ENCODE measurements around the gene CERCAM. TPM values are rescaled to one million over a fixed set of nuclear protein-coding genes. Genes with fewer than 3 reads are reported as not detected.

Gene CERCAM
- total RNA-seq, 3 donors from 2014 or later: 19.8 to 47.5 (median 30.5) TPM

GRCh38 chr9:128481561-128481960, 60.9 kb downstream of the CERCAM start:
- DNase-seq (ENCODE audit: low spot score in 2 of 2): no peak

GRCh38 chr9:128482186-128482585, 61.5 kb downstream of the CERCAM start:
- intact Hi-C loops (cut with DNase I; ENCODE audit: low total_unique reads): no loop called here
- H3K27ac ChIP-seq: no peak overlapping the region

More at GRCh38 chr9:128481561-128481960, 60.9 kb downstream of the CERCAM start:
- Histone ChIP-seq H3K4me1 (no peaks in the 10 kb centered on the region), H3K9me3 (no peaks in the 10 kb centered on the region), H3K27ac (no peak overlapping the region), H3K4me3 (no peak overlapping the region), H3K36me3 (no peaks in the 10 kb centered on the region), H3K27me3 (no peaks in the 10 kb centered on the region)
- intact Hi-C loops (cut with DNase I; ENCODE audit: low total_unique reads): no loop called here
- no peak for TF ChIP-seq POLR2A (IDR thresholded peaks at IDR 0.05)
- TF ChIP-seq CTCF (IDR thresholded peaks at IDR 0.05): no peak
- TF ChIP-seq POLR2AphosphoS5 (IDR thresholded peaks at IDR 0.05): no peak

GRCh38 chr9:128484686-128485413, 64.2 kb downstream of the CERCAM start:
- DNase-seq (ENCODE audit: low spot score in 2 of 2): no peak
- H3K4me3 ChIP-seq: no peak overlapping the region

More at GRCh38 chr9:128482186-128482585, 61.5 kb downstream of the CERCAM start:
- DNase-seq (ENCODE audit: low spot score in 2 of 2): no peak
- H3K4me3 ChIP-seq: no peak overlapping the region
- no peaks in the 10 kb centered on the region for H3K27me3 ChIP-seq
- no peaks in the 10 kb centered on the region for H3K9me3 ChIP-seq
- no peaks in the 10 kb centered on the region for H3K36me3 ChIP-seq
- TF ChIP-seq CTCF (IDR thresholded peaks at IDR 0.05) (no peak), POLR2A (IDR thresholded peaks at IDR 0.05) (no peak), POLR2AphosphoS5 (IDR thresholded peaks at IDR 0.05) (no peak)
- H3K4me1 ChIP-seq: no peaks in the 10 kb centered on the region

GRCh38 chr9:128485414-128485855, 64.8 kb downstream of the CERCAM start:
- Histone ChIP-seq H3K27ac (no peak overlapping the region), H3K27me3 (no peaks in the 10 kb centered on the region), H3K4me1 (no peaks in the 10 kb centered on the region), H3K36me3 (no peaks in the 10 kb centered on the region), H3K4me3 (no peak overlapping the region), H3K9me3 (no peaks in the 10 kb centered on the region)
- DNase-seq (ENCODE audit: low spot score in 2 of 2): no peak
- intact Hi-C loops (cut with DNase I; ENCODE audit: low total_unique reads): no loop called here
- no peak for TF ChIP-seq CTCF (IDR thresholded peaks at IDR 0.05)
- TF ChIP-seq POLR2A (IDR thresholded peaks at IDR 0.05): no peak

More at GRCh38 chr9:128484686-128485413, 64.2 kb downstream of the CERCAM start:
- no peak for TF ChIP-seq POLR2A (IDR thresholded peaks at IDR 0.05)
- no peaks in the 10 kb centered on the region for H3K9me3 ChIP-seq
- H3K27me3 ChIP-seq: no peaks in the 10 kb centered on the region
- H3K4me1 ChIP-seq: no peaks in the 10 kb centered on the region
- H3K27ac ChIP-seq: no peak overlapping the region
- intact Hi-C loops (cut with DNase I; ENCODE audit: low total_unique reads): no loop called here
- H3K36me3 ChIP-seq: no peaks in the 10 kb centered on the region

GRCh38 chr9:128486201-128486600, 65.5 kb downstream of the CERCAM start:
- no peak overlapping the region for H3K4me3 ChIP-seq
- DNase-seq (ENCODE audit: low spot score in 2 of 2): no peak
- no peaks in the 10 kb centered on the region for H3K9me3 ChIP-seq
- no peak for TF ChIP-seq POLR2AphosphoS5 (IDR thresholded peaks at IDR 0.05)
- TF ChIP-seq POLR2A (IDR thresholded peaks at IDR 0.05): no peak
- TF ChIP-seq CTCF (IDR thresholded peaks at IDR 0.05): no peak
- no peaks in the 10 kb centered on the region for H3K4me1 ChIP-seq
- H3K36me3 ChIP-seq: no peaks in the 10 kb centered on the region
- H3K27me3 ChIP-seq: no peaks in the 10 kb centered on the region
- intact Hi-C loops (cut with DNase I; ENCODE audit: low total_unique reads): no loop called here
- no peak overlapping the region for H3K27ac ChIP-seq

Other genes with a start within 250 kb of the CERCAM start
- gene CIZ1, start 229.3 kb upstream of the CERCAM start, total RNA-seq: 10 to 100 TPM; 54.1 to 71.8 (median 58.4) TPM
- gene DNM1, start 217.5 kb upstream of the CERCAM start, total RNA-seq: 10 to 100 TPM; 11.3 to 36.0 (median 12.5) TPM
- gene GOLGA2, start 144.8 kb upstream of the CERCAM start, total RNA-seq: 100 to 1,000 TPM in 1 of 3 donors, 10 to 100 TPM in 2; 87.7 to 121 (median 97.5) TPM
- gene SWI5, start 144.6 kb upstream of the CERCAM start, total RNA-seq: 10 to 100 TPM; 25.8 to 39.7 (median 31.4) TPM
- 10 to 100 TPM; 11.8 to 19.8 (median 18.0) TPM for gene TRUB2, start 98.4 kb upstream of the CERCAM start, total RNA-seq
- gene COQ4, start 98.0 kb upstream of the CERCAM start, total RNA-seq: 10 to 100 TPM; 30.2 to 59.7 (median 46.2) TPM
- gene SLC27A4, start 80.3 kb upstream of the CERCAM start, total RNA-seq: 10 to 100 TPM; 11.3 to 18.7 (median 15.8) TPM
- gene URM1, start 49.5 kb upstream of the CERCAM start, total RNA-seq: 10 to 100 TPM; 21.3 to 24.1 (median 23.8) TPM
- 10 to 100 TPM; 23.1 to 27.9 (median 25.1) TPM for gene ODF2, start 35.1 kb downstream of the CERCAM start, total RNA-seq
- gene GLE1, start 83.9 kb downstream of the CERCAM start, total RNA-seq: 10 to 100 TPM; 22.9 to 31.9 (median 26.7) TPM
- 100 to 1,000 TPM; 217 to 264 (median 254) TPM for gene SPTAN1, start 131.7 kb downstream of the CERCAM start, total RNA-seq
- gene DYNC2I2, start 236.0 kb downstream of the CERCAM start, total RNA-seq: 10 to 100 TPM; 23.7 to 67.0 (median 54.1) TPM

Data from breast epithelium (tissue), 4 donors.